D721Med (cell line): ENCODE data around the gene XDH.

Source experiments
- DNase-seq: peaks from one replicate; pipeline ENCODE4 v3.0.0; 2011; ENCODE audit warnings: low spot score; ENCODE audit not compliant: insufficient read length
- FAIRE-seq: peaks from 2 replicates; lab custom pipeline; 2011; peaks lifted over from hg19 to GRCh38; lab: Jason Lieb, UNC
- TF ChIP-seq, protein P1 (sequence below): IDR thresholded peaks from 2 replicates; pipeline ENCODE4 v1.5.1; 2012; ENCODE audit warnings: mild to moderate bottlenecking, control low read depth; ENCODE audit not compliant: insufficient read depth; ENCODE audit errors: missing control alignments

XDH gene

DNA sequence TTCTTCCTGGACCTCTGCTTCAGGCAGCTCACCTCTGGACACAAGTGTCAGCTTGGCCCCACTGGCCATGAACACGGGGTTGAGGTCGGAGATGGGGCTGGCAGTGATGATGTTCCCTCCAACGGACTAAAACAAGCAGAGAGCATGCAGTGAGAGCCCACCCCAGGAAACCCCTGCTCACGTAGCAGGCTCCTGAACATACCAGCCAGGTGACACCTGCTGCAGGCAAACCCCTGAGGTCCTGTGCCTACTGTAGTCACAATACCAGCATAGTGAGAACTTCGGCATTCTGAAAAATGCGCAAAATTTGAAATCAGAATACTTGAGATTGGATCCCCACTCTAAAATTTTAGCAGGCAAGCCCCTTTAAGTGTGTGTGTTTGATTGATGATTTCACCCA is 32.9 kb downstream of the XDH start:
- TF ChIP-seq, protein P1, sequence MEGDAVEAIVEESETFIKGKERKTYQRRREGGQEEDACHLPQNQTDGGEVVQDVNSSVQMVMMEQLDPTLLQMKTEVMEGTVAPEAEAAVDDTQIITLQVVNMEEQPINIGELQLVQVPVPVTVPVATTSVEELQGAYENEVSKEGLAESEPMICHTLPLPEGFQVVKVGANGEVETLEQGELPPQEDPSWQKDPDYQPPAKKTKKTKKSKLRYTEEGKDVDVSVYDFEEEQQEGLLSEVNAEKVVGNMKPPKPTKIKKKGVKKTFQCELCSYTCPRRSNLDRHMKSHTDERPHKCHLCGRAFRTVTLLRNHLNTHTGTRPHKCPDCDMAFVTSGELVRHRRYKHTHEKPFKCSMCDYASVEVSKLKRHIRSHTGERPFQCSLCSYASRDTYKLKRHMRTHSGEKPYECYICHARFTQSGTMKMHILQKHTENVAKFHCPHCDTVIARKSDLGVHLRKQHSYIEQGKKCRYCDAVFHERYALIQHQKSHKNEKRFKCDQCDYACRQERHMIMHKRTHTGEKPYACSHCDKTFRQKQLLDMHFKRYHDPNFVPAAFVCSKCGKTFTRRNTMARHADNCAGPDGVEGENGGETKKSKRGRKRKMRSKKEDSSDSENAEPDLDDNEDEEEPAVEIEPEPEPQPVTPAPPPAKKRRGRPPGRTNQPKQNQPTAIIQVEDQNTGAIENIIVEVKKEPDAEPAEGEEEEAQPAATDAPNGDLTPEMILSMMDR, result no peak
- DNase-seq, result no peak
- FAIRE-seq, result no peak

DNA sequence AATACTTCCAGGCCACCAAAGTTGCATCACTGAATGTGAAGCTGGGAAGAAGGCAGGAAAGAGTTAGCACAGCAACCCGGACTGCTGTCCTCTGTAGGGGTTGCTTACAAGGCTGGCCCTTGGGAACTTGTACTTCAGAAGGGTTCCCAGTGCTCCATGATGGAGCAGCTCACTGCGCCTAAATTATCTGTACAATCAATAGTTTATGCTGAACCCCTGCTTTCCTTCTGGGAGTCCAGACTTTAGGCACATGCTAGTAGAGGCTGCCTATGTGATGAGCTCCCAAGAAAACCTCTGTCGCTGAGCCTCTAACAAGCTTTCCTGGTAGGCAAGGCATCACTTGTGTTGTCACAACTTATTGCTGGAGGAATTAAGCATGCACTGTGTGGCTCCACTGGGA is 34.3 kb downstream of the XDH start:
- TF ChIP-seq, protein P1, result no peak
- DNase-seq (no peak), FAIRE-seq (no peak)

- no peak for FAIRE-seq
- TF ChIP-seq, protein P1, result no peak
- DNase-seq, result no peak
These were observed 34.8 kb downstream of the XDH start for GRCh38 chr2:31379747-31380146.

DNA sequence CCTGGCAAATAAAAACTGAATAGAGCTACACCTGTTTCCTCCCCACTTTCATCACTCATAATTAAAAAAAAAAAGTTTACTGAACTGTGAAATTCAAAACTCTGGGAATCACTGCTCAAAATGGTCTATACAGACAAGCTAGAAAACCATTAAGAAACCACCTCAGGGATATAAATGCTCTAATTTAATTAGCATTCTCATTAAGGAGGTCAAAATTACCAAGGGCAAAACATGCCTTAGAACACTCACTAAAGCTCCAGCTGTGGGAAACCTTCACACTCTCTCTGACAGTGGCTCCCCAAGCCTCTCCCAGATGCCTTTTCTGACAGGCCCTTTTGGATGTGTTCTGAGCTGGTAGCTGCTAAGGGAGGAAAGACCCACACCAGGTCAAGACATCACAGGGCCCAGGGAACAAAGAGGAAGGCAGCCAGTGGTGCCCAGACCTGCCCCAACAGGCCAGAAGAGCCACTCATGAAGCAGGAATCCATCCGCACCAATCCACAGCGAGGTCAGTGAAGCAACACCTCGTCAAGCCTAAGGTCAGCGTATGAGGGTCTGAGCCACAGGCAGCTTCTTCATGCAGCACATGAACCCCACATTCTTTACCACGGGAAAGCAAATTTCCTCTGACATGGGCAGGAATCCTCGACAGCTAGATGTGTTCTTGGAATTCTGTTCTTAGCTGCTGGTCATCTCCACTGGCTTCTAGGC is 35.6 kb downstream of the XDH start:
- DNase-seq (no peak), FAIRE-seq (no peak)
- TF ChIP-seq, protein P1, result no peak

DNA sequence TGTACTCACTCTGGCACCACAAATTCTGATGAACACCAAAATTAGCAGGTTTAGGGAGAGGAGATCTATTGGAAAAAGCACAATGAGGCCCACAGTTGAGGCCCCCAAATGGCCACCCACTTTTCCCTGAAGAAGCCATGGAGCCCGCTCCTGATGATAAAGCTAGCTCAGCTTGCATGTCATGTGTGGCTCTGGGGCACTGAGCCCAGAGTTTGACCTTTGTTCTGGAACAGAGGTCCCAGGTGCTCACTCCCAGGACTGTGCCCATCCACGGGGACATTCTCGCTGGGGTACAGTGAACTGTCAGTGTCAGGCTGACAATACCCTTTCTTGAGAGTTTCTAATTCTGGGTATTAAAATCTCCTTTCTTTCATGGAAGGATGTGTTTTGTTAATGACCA is 36.2 kb downstream of the XDH start:
- DNase-seq, result no peak
- FAIRE-seq, result no peak
- TF ChIP-seq, protein P1, result no peak

GRCh38 chr2:31373127-31373526 is 41.4 kb downstream of the XDH start:
- FAIRE-seq, result no peak
- TF ChIP-seq, protein P1, result no peak
- no peak for DNase-seq

- TF ChIP-seq, protein P1, result no peak
- DNase-seq (no peak), FAIRE-seq (no peak)
These were observed 42.4 kb downstream of the XDH start for GRCh38 chr2:31372097-31372496.
